ENCODE measurements around the gene KBTBD2. TPM values are rescaled to one million over a fixed set of nuclear protein-coding genes. Genes with fewer than 3 reads are reported as not detected.

Gene KBTBD2
- total RNA-seq, 1 donor from 2014 or later = 51.1 TPM

GRCh38 chr7:32894171-32894570 is 2.6 kb upstream of the KBTBD2 start:
- H3K27ac ChIP-seq (ENCODE audit: low read depth, low read length) = no peak overlapping the region
- H3K27me3 ChIP-seq (ENCODE audit: control insufficient read depth in 3 of 3, insufficient read depth in 3 of 3, low read length in 3 of 3) = no peaks in the 10 kb centered on the region
- H3K9me3 ChIP-seq (ENCODE audit: control insufficient read depth in 3 of 3, low read length in 3 of 3) = no peaks in the 10 kb centered on the region
- H3K9ac ChIP-seq (ENCODE audit: low read depth in 1 of 3, low read length in 3 of 3) = no peak overlapping the region
- H3K4me1 ChIP-seq (ENCODE audit: control insufficient read depth in 3 of 3, insufficient read depth in 3 of 3, low read length in 3 of 3) = peaks cover 10 to 18% (median 17%) of the 10 kb centered on the region in 3 donors
- H3K36me3 ChIP-seq (ENCODE audit: control insufficient read depth in 3 of 3, insufficient read depth in 3 of 3, low read length in 3 of 3) = no peaks in the 10 kb centered on the region
- H3K4me3 ChIP-seq (ENCODE audit: low read length in 3 of 3) = no peak overlapping the region

GRCh38 chr7:32893722-32894121 is 2.2 kb upstream of the KBTBD2 start:
- H3K4me1 ChIP-seq (ENCODE audit: control insufficient read depth in 3 of 3, insufficient read depth in 3 of 3, low read length in 3 of 3) = peaks cover 10 to 20% (median 19%) of the 10 kb centered on the region in 3 donors
- H3K27ac ChIP-seq (ENCODE audit: low read depth, low read length) = peak overlapping the region; percentile 94
- no peaks in the 10 kb centered on the region for H3K36me3 ChIP-seq (ENCODE audit: control insufficient read depth in 3 of 3, insufficient read depth in 3 of 3, low read length in 3 of 3)
- no peak overlapping the region for H3K9ac ChIP-seq (ENCODE audit: low read depth in 1 of 3, low read length in 3 of 3)
- no peaks in the 10 kb centered on the region for H3K9me3 ChIP-seq (ENCODE audit: control insufficient read depth in 3 of 3, low read length in 3 of 3)
- H3K27me3 ChIP-seq (ENCODE audit: control insufficient read depth in 3 of 3, insufficient read depth in 3 of 3, low read length in 3 of 3) = no peaks in the 10 kb centered on the region
- no peak overlapping the region for H3K4me3 ChIP-seq (ENCODE audit: low read length in 3 of 3)

GRCh38 chr7:32893207-32893524 is 1.6 kb upstream of the KBTBD2 start:
- no peaks in the 10 kb centered on the region for H3K9me3 ChIP-seq (ENCODE audit: control insufficient read depth in 3 of 3, low read length in 3 of 3)
- peaks cover 10 to 23% (median 20%) of the 10 kb centered on the region in 3 donors for H3K4me1 ChIP-seq (ENCODE audit: control insufficient read depth in 3 of 3, insufficient read depth in 3 of 3, low read length in 3 of 3)
- peak overlapping the region; percentile 94 for H3K27ac ChIP-seq (ENCODE audit: low read depth, low read length)
- peak overlapping the region in 1 of 3 donors; percentile 79 for H3K4me3 ChIP-seq (ENCODE audit: low read length in 3 of 3)
- no peaks in the 10 kb centered on the region for H3K36me3 ChIP-seq (ENCODE audit: control insufficient read depth in 3 of 3, insufficient read depth in 3 of 3, low read length in 3 of 3)
- no peaks in the 10 kb centered on the region for H3K27me3 ChIP-seq (ENCODE audit: control insufficient read depth in 3 of 3, insufficient read depth in 3 of 3, low read length in 3 of 3)
- H3K9ac ChIP-seq (ENCODE audit: low read depth in 1 of 3, low read length in 3 of 3) = peak overlapping the region; percentile 85 to 98 (median 96)

GRCh38 chr7:32892521-32893206 is 1.1 kb upstream of the KBTBD2 start:
- Histone ChIP-seq H3K27me3 (ENCODE audit: control insufficient read depth in 3 of 3, insufficient read depth in 3 of 3, low read length in 3 of 3) (no peaks in the 10 kb centered on the region), H3K9ac (ENCODE audit: low read depth in 1 of 3, low read length in 3 of 3) (peak overlapping the region; percentile 85 to 98 (median 96)), H3K27ac (ENCODE audit: low read depth, low read length) (peak overlapping the region; percentile 94), H3K9me3 (ENCODE audit: control insufficient read depth in 3 of 3, low read length in 3 of 3) (no peaks in the 10 kb centered on the region), H3K4me1 (ENCODE audit: control insufficient read depth in 3 of 3, insufficient read depth in 3 of 3, low read length in 3 of 3) (peaks cover 10 to 24% (median 23%) of the 10 kb centered on the region in 3 donors), H3K4me3 (ENCODE audit: low read length in 3 of 3) (peak overlapping the region; percentile 75 to 79 (median 77)), H3K36me3 (ENCODE audit: control insufficient read depth in 3 of 3, insufficient read depth in 3 of 3, low read length in 3 of 3) (no peaks in the 10 kb centered on the region)

GRCh38 chr7:32891800-32892520 is 400 bp upstream of the KBTBD2 start:
- Histone ChIP-seq H3K4me1 (ENCODE audit: control insufficient read depth in 3 of 3, insufficient read depth in 3 of 3, low read length in 3 of 3) (peaks cover 11 to 31% (median 27%) of the 10 kb centered on the region in 3 donors), H3K9me3 (ENCODE audit: control insufficient read depth in 3 of 3, low read length in 3 of 3) (no peaks in the 10 kb centered on the region)

GRCh38 chr7:32890793-32891042 is 842 bp downstream of the KBTBD2 start:
- Histone ChIP-seq H3K4me1 (ENCODE audit: control insufficient read depth in 3 of 3, insufficient read depth in 3 of 3, low read length in 3 of 3) (peaks cover 19 to 38% (median 34%) of the 10 kb centered on the region in 3 donors), H3K27me3 (ENCODE audit: control insufficient read depth in 3 of 3, insufficient read depth in 3 of 3, low read length in 3 of 3) (no peaks in the 10 kb centered on the region), H3K27ac (ENCODE audit: low read depth, low read length) (peak overlapping the region; percentile 99), H3K9ac (ENCODE audit: low read depth in 1 of 3, low read length in 3 of 3) (peak overlapping the region; percentile 80 to 99 (median 98)), H3K4me3 (ENCODE audit: low read length in 3 of 3) (peak overlapping the region; percentile 74 to 97 (median 88)), H3K36me3 (ENCODE audit: control insufficient read depth in 3 of 3, insufficient read depth in 3 of 3, low read length in 3 of 3) (no peaks in the 10 kb centered on the region), H3K9me3 (ENCODE audit: control insufficient read depth in 3 of 3, low read length in 3 of 3) (no peaks in the 10 kb centered on the region)

More at GRCh38 chr7:32891800-32892520, 400 bp upstream of the KBTBD2 start:
- H3K9ac ChIP-seq (ENCODE audit: low read depth in 1 of 3, low read length in 3 of 3) = peak overlapping the region; percentile 85 to 98 (median 96)
- peak overlapping the region; percentile 77 to 88 (median 79) for H3K4me3 ChIP-seq (ENCODE audit: low read length in 3 of 3)
- peak overlapping the region; percentile 99 for H3K27ac ChIP-seq (ENCODE audit: low read depth, low read length)
- H3K27me3 ChIP-seq (ENCODE audit: control insufficient read depth in 3 of 3, insufficient read depth in 3 of 3, low read length in 3 of 3) = no peaks in the 10 kb centered on the region
- H3K36me3 ChIP-seq (ENCODE audit: control insufficient read depth in 3 of 3, insufficient read depth in 3 of 3, low read length in 3 of 3) = no peaks in the 10 kb centered on the region

- H3K9me3 ChIP-seq (ENCODE audit: control insufficient read depth in 3 of 3, low read length in 3 of 3) = no peaks in the 10 kb centered on the region
- H3K27ac ChIP-seq (ENCODE audit: low read depth, low read length) = peak overlapping the region; percentile 99
- H3K4me3 ChIP-seq (ENCODE audit: low read length in 3 of 3) = peak overlapping the region; percentile 74 to 97 (median 88)
- no peaks in the 10 kb centered on the region for H3K27me3 ChIP-seq (ENCODE audit: control insufficient read depth in 3 of 3, insufficient read depth in 3 of 3, low read length in 3 of 3)
- H3K36me3 ChIP-seq (ENCODE audit: control insufficient read depth in 3 of 3, insufficient read depth in 3 of 3, low read length in 3 of 3) = no peaks in the 10 kb centered on the region
- peaks cover 19 to 38% (median 37%) of the 10 kb centered on the region in 3 donors for H3K4me1 ChIP-seq (ENCODE audit: control insufficient read depth in 3 of 3, insufficient read depth in 3 of 3, low read length in 3 of 3)
- H3K9ac ChIP-seq (ENCODE audit: low read depth in 1 of 3, low read length in 3 of 3) = peak overlapping the region; percentile 80 to 99 (median 98)
Observed at GRCh38 chr7:32890010-32890792, 1.4 kb downstream of the KBTBD2 start.

GRCh38 chr7:32888505-32888904 is 3.1 kb downstream of the KBTBD2 start:
- Histone ChIP-seq H3K9ac (ENCODE audit: low read depth in 1 of 3, low read length in 3 of 3) (no peak overlapping the region), H3K9me3 (ENCODE audit: control insufficient read depth in 3 of 3, low read length in 3 of 3) (no peaks in the 10 kb centered on the region), H3K36me3 (ENCODE audit: control insufficient read depth in 3 of 3, insufficient read depth in 3 of 3, low read length in 3 of 3) (no peaks in the 10 kb centered on the region), H3K27me3 (ENCODE audit: control insufficient read depth in 3 of 3, insufficient read depth in 3 of 3, low read length in 3 of 3) (no peaks in the 10 kb centered on the region), H3K27ac (ENCODE audit: low read depth, low read length) (peak overlapping the region; percentile 99), H3K4me3 (ENCODE audit: low read length in 3 of 3) (no peak overlapping the region), H3K4me1 (ENCODE audit: control insufficient read depth in 3 of 3, insufficient read depth in 3 of 3, low read length in 3 of 3) (peaks cover 23 to 40% (median 38%) of the 10 kb centered on the region in 3 donors)

GRCh38 chr7:32887395-32887794 is 4.2 kb downstream of the KBTBD2 start:
- Histone ChIP-seq H3K4me3 (ENCODE audit: low read length in 3 of 3) (no peak overlapping the region), H3K27ac (ENCODE audit: low read depth, low read length) (no peak overlapping the region)

More at GRCh38 chr7:32887395-32887794, 4.2 kb downstream of the KBTBD2 start:
- Histone ChIP-seq H3K9ac (ENCODE audit: low read depth in 1 of 3, low read length in 3 of 3) (no peak overlapping the region), H3K27me3 (ENCODE audit: control insufficient read depth in 3 of 3, insufficient read depth in 3 of 3, low read length in 3 of 3) (no peaks in the 10 kb centered on the region), H3K4me1 (ENCODE audit: control insufficient read depth in 3 of 3, insufficient read depth in 3 of 3, low read length in 3 of 3) (peaks cover 22 to 39% (median 31%) of the 10 kb centered on the region in 3 donors), H3K9me3 (ENCODE audit: control insufficient read depth in 3 of 3, low read length in 3 of 3) (no peaks in the 10 kb centered on the region), H3K36me3 (ENCODE audit: control insufficient read depth in 3 of 3, insufficient read depth in 3 of 3, low read length in 3 of 3) (no peaks in the 10 kb centered on the region)

Measured in skeletal muscle tissue (tissue), 4 donors.